Transverse colon (tissue), 4 donors: Measurements from ENCODE around the gene SLC25A13.

ENCODE experiments used
- CTCF ChIP-seq, 5 experiments: fragments of 200-600 bp in 3 of 5; fragments of 450-650 bp in 2 of 5; sonication (generic) in 3 of 5; IDR thresholded peaks; 1 replicate in 2 of 5; 2 replicates in 3 of 5; pipeline ENCODE4 v1.5.1; 2016 to 2017; ENCODE audit warnings: antibody characterized with exemption in 5 of 5, inconsistent platforms in 3 of 5, mild to moderate bottlenecking in 2 of 5, moderate library complexity in 1 of 5
- EP300 ChIP-seq: sonication (generic); formaldehyde crosslinking; IDR thresholded peaks from one replicate; pipeline ENCODE4 v1.6.1; 2017; ENCODE audit warnings: antibody characterized with exemption, low read depth
- POLR2A ChIP-seq: fragments of 450-650 bp; IDR thresholded peaks from one replicate; pipeline ENCODE4 v1.6.1; 2016; ENCODE audit warnings: antibody characterized with exemption, mild to moderate bottlenecking, moderate library complexity
- POLR2AphosphoS5 ChIP-seq, 3 donors: sonication (generic); formaldehyde crosslinking; IDR thresholded peaks; one replicate each; pipeline ENCODE4 v1.6.1; 2016; ENCODE audit warnings: antibody characterized with exemption in 3 of 3

- TF ChIP-seq EP300, result no peak
- no peak for TF ChIP-seq CTCF (IDR thresholded peaks at IDR 0.05)
- TF ChIP-seq POLR2A, result no peak
- no peak for TF ChIP-seq POLR2AphosphoS5 (IDR thresholded peaks at IDR 0.05)
These were observed 143.3 kb downstream of the SLC25A13 start for GRCh38 chr7:96178581-96178980.
